Activated CD8-positive, alpha-beta memory T cell treated with anti-CD3 and anti-CD28 coated beads for 48 hours (primary cell): ENCODE results near the gene ARHGEF4.
A peak's percentile ranks its signal among the peaks of the same experiment; 100 is the strongest.

ENCODE experiments used
- DNase-seq, 3 experiments: peaks; one replicate each; pipeline ENCODE4 v3.0.0-alpha.2; 2020; ENCODE audit warnings: low read depth in 2 of 3, low spot score in 2 of 3

ARHGEF4 gene

DNA sequence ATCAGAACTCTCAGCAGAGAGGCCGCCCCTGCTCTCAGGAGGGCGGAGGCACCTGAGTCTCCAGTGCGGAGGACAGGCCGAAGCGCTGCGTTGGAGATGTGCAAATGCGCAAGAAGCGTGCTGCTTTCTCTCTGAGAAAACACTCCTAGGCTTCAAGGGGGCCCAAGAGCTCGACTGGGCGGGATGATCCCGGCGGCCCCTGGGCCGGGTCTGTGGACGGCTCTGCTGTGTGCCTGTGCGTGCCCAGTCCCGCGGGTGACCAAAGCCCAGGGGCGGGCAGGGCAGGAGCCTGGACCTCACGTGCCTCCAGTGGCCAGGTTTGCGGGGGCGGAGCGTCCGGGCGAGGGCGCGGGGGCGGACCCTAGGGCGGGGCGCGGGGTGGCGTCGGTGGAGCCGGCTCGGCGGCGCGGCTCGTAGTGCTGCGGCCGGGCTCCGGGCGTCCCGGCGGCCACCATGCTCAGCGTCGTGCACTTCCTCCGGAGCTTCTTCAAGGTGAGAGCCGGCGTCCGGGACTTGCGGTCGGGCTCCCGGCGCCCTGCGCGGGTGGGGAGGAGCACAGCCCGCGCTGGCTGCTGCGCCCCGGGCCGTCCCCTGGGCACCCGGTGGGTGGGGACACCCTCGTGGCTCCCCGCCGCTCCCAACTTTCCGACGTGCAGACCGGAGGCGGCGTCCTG is at the start of gene ARHGEF4:
TSS of gene ARHGEF4 (plus strand) at position 414 of the 674 bp plus-strand sequence. CDS start at position 454, 40 bp downstream.
- DNase-seq = no peak

- DNase-seq = no peak
These were observed 48.9 kb upstream of the ARHGEF4 start for GRCh38 chr2:130787841-130788240.

GRCh38 chr2:130790312-130790711 is 46.4 kb upstream of the ARHGEF4 start:
- no peak for DNase-seq

- no peak for DNase-seq
These were observed 45.7 kb upstream of the ARHGEF4 start for GRCh38 chr2:130790804-130791616.

- DNase-seq = no peak
These were observed 45.1 kb upstream of the ARHGEF4 start for GRCh38 chr2:130791617-130791939.

- no peak for DNase-seq
These were observed 41.3 kb upstream of the ARHGEF4 start for GRCh38 chr2:130795431-130795830.

- DNase-seq = no peak
These were observed 40.4 kb upstream of the ARHGEF4 start for GRCh38 chr2:130796290-130796689.

DNA sequence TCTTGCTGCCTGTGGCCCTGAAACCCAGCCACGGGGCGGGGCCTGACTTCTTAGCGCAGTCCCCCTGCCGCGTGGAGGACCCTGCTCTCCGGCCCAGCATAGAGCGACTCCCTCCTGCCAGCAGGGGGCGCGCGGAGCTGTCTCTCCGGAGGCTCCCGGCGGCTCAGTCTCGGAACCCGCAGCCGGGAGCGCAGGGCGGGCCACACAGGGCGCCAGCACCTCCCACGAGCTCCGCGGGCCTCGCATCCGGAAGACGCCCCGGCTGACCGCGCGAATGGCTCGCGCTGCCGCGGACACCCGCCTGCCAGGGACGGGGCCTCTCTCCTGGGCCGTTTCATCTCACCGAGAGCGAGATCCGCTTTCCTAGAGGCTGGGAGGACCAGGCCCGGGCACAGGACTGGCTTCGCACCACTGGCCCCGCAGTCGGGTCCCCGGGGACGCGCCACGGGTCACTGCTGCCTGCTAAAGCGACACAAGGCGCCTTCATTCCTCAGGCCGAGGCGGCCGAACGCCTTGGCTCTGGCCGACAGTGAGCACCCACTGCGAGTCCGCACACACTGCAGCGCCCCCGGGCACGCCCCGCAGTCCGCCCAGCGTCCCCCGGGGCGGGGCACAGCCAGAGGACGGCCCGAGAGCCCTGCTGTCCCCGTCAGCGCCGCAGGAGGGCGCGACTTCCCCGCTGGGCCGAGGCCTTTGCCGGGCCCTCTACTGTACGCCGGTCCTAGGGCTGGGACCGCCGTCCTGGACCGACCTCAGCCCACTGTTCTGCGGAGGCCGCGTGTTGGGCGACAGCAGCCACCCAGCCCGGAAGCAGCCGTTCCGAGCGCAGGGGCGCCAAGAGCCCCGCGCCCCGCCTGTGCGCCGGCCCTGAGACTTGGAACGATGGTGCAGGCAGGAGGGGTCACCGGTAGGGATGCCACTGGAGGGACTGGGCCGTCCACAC is 39.0 kb upstream of the ARHGEF4 start:
- DNase-seq = peak; percentile 75 to 91 (median 86)

GRCh38 chr2:130798472-130799218 is 38.1 kb upstream of the ARHGEF4 start:
- no peak for DNase-seq

- DNase-seq = no peak
These were observed 37.4 kb upstream of the ARHGEF4 start for GRCh38 chr2:130799295-130799694.

- DNase-seq = no peak
These were observed 31.1 kb upstream of the ARHGEF4 start for GRCh38 chr2:130805613-130806012.

DNA sequence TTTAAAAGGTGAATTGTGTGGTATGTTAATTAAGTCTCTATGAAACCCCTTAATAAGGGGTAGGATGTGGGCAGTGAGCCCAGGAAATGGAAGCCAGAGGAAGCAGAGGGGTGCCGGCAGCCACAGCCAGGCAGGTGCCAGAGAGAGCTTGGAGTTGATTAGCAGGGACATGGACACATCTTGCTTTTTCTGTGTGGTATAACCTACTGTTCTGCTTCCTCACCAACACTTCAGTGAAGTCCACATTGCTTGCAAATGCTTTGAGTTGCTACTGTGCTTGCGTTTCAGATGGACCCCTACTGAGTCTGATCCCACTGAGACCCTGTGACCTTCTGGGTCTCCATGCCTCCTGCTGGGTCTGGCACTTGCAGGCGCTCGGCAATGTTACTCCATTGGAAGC is 30.3 kb upstream of the ARHGEF4 start:
- DNase-seq = no peak

- no peak for DNase-seq
These were observed 28.9 kb upstream of the ARHGEF4 start for GRCh38 chr2:130807659-130808385.

DNA sequence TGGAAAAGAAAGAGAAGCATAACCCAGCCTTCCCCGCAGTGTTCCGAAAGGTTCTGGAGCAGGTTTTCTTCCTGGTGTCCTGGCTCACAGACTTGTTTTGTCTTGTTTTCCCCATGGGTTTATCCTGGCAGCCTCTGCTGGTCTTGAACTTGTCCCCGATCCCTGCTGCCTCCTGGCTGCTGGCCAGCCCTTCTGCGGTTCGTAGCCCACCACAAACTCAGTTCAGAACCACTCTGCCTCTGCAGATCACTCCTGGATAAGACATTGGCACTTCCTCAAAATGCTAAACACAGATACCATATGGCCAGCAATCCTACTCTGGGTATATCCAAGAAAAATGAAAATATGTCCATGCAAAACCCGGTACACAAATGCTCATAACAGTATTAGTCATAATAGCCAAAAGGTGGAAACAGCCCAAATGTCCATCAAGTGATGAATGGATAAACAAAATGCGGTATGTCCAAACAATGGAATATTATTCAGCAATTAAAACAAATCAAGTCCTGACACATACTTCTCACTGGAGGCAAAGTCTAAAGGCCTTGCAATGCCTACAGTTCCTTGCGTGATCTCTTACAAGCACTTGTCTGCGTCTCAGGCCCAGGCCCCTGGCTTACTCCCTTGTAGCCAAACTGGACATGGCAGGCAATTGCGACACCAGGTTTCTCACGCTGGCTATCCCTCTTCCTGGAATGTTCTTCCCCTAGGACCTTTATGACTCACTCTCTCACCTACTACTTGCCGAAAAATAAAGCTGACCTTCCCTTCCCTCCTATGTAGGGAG is 28.0 kb upstream of the ARHGEF4 start:
- DNase-seq = no peak

DNA sequence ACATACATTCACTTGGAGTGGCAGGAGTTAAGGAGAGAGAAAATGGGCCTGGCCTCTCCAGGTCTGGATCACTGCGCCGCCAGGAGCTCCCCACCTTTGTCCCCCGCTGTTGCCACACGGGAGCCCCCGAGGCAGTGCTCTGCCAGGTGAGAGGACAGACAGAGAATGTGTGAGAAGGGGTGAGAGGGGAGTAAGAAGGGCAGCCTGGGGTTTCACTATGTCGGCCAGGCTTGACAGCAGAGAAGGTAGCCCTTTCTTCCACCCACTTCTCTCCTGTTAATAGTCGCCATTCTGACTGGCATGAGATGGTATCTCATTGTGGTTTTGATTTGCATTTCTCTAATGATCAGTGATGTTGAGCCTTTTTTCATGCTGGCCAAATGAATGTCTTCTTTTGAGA is 26.2 kb upstream of the ARHGEF4 start:
- DNase-seq = no peak

DNA sequence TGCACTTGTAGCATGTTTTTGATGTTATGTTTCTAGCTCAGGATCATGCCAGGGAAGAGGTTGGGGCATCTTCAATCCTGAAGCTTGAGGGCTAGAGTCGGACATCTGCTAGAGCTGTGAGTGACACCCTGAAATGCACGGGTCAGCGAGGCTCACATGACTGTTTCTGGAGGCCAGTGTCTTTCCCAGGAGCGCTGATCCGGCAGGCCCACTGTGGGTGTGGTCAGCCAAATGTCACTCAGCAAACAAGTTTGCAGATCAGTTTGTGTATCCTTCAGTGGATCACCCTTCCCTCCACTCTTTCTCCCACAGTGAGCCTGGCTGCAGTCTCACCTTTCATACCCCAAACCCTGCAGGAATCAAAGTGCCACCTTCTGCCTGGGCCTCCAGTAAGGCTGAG is 23.0 kb upstream of the ARHGEF4 start:
- DNase-seq = no peak

DNA sequence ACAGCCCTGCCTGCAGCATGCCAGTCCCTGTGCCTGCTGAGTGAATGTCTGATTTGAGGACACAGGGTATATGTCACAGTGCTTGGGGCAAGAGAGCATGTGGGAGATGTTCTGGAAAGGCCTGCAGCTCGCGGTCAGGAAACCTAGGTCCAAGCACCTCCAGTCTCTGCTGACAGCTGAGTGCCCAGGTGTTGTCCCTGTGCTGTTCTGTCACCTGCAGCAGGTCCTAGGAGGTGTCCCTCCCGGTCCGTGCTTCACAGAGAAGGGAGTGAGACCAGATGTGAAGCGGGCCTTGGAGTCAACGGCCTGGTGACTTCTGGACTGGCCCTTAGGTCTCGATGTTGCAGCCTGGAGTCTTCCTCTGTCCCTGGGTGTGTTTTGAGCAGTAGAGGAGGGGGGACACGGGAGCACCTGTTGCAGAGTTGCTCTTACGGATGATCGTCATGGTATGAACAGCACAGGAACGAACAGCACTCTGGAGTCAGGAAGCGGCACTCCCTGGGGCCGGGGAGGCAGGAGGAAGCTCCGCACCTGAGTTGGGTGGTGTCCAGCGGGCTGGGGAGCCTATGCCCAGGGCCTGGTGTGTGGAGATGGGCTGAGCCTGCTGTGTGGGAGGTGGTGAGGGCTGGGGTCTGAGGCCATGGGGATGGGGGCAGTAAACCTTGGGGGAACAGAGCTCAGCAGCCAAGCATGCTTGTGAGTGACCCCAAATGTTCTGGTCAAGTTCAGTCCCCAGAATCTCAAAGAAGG is 21.6 kb upstream of the ARHGEF4 start:
- DNase-seq = no peak

DNA sequence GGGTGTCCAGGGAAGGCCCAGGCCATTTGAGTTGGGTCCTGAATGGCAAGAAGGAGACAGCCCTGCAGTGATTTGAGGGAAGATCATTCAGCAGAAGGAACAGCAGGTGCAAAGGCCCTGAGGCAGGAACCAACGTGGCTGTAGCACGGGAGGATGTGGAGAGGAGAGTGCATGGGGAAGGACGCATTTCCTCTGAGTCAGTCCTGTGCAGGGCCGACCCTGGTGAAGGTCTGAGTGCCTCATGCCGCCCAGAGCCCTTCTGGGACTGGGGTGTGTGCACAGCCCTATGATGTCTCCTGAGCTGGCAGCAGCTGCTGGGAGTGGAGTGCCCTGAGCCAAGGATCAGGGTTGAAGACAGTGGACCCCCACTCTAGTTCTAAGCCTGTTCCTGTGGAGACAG is 17.9 kb upstream of the ARHGEF4 start:
- DNase-seq = no peak

DNA sequence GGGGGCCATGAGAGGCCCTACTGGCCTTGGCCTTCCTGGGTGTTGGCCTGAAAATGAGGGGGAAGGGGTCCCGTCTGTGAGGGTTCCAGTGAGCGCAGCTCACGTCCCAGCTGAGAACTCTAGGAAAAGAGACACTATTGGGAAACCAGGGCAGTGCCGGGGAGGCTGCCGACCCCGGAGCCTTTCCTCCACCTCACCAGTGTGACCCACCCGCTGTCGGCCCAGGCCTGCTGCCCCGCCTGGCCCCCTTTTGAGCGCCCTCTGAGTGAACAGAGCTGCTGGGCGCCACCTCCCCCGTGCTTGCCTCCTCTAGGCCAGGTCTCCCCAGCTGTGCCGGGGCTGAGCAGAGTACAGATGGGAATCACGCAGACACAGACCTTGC is 17.5 kb upstream of the ARHGEF4 start:
- no peak for DNase-seq
